ENCODE results near the gene OSBPL10. TPM values are rescaled to one million over a fixed set of nuclear protein-coding genes. Genes with fewer than 3 reads are reported as not detected.
A peak's percentile ranks its signal among the peaks of the same experiment; 100 is the strongest.

OSBPL10 gene
- total RNA-seq, 1 donor from 2014 or later: 20.5 TPM

DNA sequence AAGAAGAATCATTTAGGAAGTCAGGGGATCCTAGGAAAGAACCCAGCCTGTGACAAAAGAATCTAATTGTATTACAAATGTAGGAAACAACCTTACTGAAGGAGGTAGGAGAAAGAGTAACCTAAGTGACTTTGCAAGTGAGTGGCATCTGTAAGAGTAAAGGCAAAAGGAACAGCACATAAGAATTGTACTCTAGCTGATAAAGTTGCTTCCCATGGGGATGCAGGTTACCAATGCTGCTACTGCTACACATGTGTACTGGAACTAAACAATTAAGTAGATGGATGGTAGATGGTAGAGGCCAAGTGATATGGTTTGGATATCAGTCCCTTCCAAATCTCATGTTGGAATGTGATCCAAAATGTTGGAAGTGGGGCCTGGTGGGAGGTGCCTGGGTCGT is 60.8 kb downstream of the OSBPL10 start:
- H3K36me3 ChIP-seq (ENCODE audit: control insufficient read depth, insufficient read depth, low read length): no peaks in the 10 kb centered on the region
- DNase-seq (ENCODE audit: low read depth): no peak
- no peak for FAIRE-seq
- TF ChIP-seq, protein P1, sequence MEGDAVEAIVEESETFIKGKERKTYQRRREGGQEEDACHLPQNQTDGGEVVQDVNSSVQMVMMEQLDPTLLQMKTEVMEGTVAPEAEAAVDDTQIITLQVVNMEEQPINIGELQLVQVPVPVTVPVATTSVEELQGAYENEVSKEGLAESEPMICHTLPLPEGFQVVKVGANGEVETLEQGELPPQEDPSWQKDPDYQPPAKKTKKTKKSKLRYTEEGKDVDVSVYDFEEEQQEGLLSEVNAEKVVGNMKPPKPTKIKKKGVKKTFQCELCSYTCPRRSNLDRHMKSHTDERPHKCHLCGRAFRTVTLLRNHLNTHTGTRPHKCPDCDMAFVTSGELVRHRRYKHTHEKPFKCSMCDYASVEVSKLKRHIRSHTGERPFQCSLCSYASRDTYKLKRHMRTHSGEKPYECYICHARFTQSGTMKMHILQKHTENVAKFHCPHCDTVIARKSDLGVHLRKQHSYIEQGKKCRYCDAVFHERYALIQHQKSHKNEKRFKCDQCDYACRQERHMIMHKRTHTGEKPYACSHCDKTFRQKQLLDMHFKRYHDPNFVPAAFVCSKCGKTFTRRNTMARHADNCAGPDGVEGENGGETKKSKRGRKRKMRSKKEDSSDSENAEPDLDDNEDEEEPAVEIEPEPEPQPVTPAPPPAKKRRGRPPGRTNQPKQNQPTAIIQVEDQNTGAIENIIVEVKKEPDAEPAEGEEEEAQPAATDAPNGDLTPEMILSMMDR (IDR thresholded peaks at IDR 0.05; ENCODE audit: insufficient read depth, low read length, severe bottlenecking): no peak
- H3K27me3 ChIP-seq (ENCODE audit: control insufficient read depth, insufficient read depth, low read length): no peaks in the 10 kb centered on the region
- no peak overlapping the region for H3K4me3 ChIP-seq (ENCODE audit: low read depth, low read length)

DNA sequence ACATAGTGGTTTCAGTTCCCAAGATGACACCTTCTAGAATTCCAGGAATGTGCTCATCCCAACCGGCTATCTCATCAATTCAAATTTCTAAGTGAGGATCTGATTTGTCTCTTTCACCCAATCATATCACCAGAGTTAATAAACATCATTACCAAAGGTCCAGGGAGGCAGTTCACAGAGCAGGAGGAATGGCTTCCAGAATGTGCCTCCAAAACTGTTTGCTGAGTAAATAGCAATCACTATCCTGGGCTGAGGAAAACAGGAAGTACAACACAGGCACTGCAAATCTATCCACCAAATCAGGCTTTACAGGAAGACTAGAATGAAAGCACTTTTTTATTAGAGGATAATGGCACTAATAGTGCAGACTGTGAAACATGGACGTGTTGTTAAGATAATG is 61.5 kb downstream of the OSBPL10 start:
- Histone ChIP-seq H3K4me3 (ENCODE audit: low read depth, low read length) (no peak overlapping the region), H3K27me3 (ENCODE audit: control insufficient read depth, insufficient read depth, low read length) (no peaks in the 10 kb centered on the region), H3K36me3 (ENCODE audit: control insufficient read depth, insufficient read depth, low read length) (no peaks in the 10 kb centered on the region)
- FAIRE-seq: no peak
- TF ChIP-seq, protein P1 (IDR thresholded peaks at IDR 0.05; ENCODE audit: insufficient read depth, low read length, severe bottlenecking): no peak
- DNase-seq (ENCODE audit: low read depth): no peak

DNA sequence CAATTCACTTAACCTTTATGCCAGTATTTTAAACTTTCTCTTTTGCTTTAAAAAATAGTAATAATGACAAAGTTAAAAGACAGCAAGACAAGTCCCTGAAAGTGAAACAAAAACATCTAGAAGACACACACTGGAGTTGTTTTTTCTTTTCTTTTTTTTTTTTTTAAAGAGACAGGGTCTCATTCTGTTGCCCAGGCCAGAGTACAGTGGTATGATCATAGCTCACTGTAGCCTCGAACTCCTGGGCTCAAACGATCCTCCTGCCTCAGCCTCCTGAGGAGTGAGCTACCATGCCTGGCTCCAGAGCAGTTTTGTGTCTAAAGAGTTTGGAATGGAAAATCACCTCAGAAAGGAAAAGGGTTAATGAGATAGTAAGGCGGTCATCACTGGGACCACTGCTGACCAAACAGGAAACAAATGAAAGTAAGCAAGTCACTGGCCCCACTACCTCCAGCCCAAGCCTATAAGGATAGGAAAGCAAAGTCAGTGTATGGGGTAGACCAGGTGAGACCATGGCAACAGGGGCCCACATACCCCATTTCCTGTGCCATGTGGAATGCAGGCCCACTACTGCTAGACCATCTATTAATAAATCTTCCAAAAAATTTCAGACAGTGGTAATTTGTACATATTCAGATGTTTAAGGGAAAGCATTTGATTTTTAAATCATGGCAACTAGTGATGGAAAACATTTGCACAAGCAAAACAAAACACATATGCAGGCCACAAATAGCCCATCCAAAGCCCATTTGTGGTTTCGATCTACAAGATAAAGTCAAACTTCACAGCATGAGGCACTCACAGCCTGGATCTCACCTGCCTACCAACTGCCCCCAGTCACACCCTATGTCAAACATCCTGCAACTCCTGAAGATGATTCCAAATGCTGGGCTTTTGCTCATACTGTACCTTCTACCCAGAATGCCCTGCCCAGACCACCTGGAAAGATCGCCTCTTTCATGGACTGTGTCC is 62.6 kb downstream of the OSBPL10 start:
- Histone ChIP-seq H3K36me3 (ENCODE audit: control insufficient read depth, insufficient read depth, low read length) (no peaks in the 10 kb centered on the region), H3K4me3 (ENCODE audit: low read depth, low read length) (no peak overlapping the region), H3K27me3 (ENCODE audit: control insufficient read depth, insufficient read depth, low read length) (no peaks in the 10 kb centered on the region)
- TF ChIP-seq, protein P1 (IDR thresholded peaks at IDR 0.05; ENCODE audit: insufficient read depth, low read length, severe bottlenecking): no peak
- no peak for FAIRE-seq
- no peak for DNase-seq (ENCODE audit: low read depth)

DNA sequence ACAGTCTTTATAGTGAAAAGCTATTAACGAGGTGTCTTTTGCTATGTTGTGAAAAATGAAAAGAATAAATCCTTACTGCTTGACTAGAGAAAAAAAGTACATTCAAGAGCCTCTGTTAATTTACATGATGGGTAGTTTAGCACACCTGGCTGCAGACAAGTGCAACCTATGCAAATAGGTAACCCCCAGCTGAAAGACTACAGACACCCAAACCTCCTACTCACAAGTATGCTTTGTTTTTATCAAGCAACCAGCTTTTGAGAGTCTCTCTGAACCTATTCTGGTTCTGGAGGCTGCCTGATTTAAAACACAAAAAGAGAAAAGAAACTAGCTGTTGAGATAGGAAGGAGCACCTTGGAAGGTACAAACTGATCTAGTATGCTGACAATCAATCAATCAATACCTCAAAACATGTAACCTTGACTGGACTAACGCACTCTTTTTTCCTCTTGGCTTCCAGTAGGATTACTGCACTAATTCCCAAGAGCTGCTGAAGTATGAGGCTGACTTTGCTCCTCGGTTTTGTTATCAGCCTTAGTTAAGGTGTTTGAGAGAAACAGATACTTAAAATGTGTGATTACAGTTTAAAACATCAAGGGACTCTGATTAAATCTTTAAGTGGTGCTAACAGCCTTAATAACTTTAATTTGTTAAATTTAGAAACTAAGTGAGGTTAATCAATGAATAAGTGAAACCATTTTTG is 63.6 kb downstream of the OSBPL10 start:
- DNase-seq (ENCODE audit: low read depth): no peak
- TF ChIP-seq, protein P1 (IDR thresholded peaks at IDR 0.05; ENCODE audit: insufficient read depth, low read length, severe bottlenecking): no peak
- FAIRE-seq: no peak
- Histone ChIP-seq H3K27me3 (ENCODE audit: control insufficient read depth, insufficient read depth, low read length) (no peaks in the 10 kb centered on the region), H3K36me3 (ENCODE audit: control insufficient read depth, insufficient read depth, low read length) (no peaks in the 10 kb centered on the region), H3K4me3 (ENCODE audit: low read depth, low read length) (no peak overlapping the region)

DNA sequence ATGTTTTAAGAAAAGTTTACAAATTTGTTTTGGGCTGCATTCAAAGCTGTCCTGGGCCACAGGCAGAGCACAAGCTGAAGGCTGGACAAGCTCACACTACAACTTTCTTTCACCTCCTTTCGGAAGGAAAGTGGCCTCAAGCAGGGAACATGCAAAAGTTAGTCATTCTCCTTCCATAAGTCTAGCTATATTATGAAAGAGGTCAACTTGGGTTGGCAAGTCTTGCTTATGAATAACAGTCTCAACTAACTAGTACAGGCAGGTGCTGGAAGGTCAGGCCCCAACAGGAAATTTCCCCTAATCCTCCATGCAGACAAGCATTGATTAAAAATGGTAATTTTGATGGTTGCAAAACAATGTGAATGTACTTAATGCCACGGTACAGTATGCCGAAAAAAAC is 69.4 kb downstream of the OSBPL10 start:
- no peak for FAIRE-seq

More for the DNA sequence above, 69.4 kb downstream of the OSBPL10 start:
- Histone ChIP-seq H3K4me3 (ENCODE audit: low read depth, low read length) (no peak overlapping the region), H3K27me3 (ENCODE audit: control insufficient read depth, insufficient read depth, low read length) (no peaks in the 10 kb centered on the region), H3K36me3 (ENCODE audit: control insufficient read depth, insufficient read depth, low read length) (no peaks in the 10 kb centered on the region)
- peak; percentile 95 for DNase-seq (ENCODE audit: low read depth)
- TF ChIP-seq, protein P1 (IDR thresholded peaks at IDR 0.05; ENCODE audit: insufficient read depth, low read length, severe bottlenecking): no peak
